SK-N-SH (cell line): ENCODE data around the gene P2RY10. TPM values are rescaled to one million over a fixed set of nuclear protein-coding genes. Genes with fewer than 3 reads are reported as not detected.

ENCODE experiments used
- CTCF ChIA-PET: fragments of 300-600, 350-600 bp; formaldehyde crosslinking; extraction: SDS; loops from one replicate; lab custom pipeline; 2021; lab: Yijun Ruan, JAX
- POLR2A ChIA-PET: fragments of 350-600 bp; sonication (Branson Sonifier 250); formaldehyde crosslinking; extraction: SDS; loops from one replicate; lab custom pipeline; 2020; ENCODE audit warnings: antibody characterized with exemption, inconsistent platforms; lab: Yijun Ruan, JAX
- DNase-seq: peaks from one replicate; pipeline ENCODE4 v3.0.0; 2012
- H2AFZ ChIP-seq: fragments of 200-600 bp; sonication (generic); 2 replicates; pipeline ENCODE4 v1.8.1; 2016; ENCODE audit warnings: antibody characterized with exemption, mild to moderate bottlenecking, low read depth
- H3F3A ChIP-seq: fragments of 200-600 bp; sonication (generic); replicated peaks from 2 replicates; pipeline ENCODE3; 2016; ENCODE audit warnings: antibody characterized with exemption, mild to moderate bottlenecking; ENCODE audit not compliant: insufficient read depth
- H3K27ac ChIP-seq, 2 experiments: fragments of 200-500 bp in 1 of 2; fragments of 200-600 bp in 1 of 2; sonication (Bioruptor generic) in 1 of 2; sonication (generic), shearing (Covaris generic) in 1 of 2; 2 replicates each; pipeline versions ENCODE4 v1.5.1 to v1.6.1; 2014 to 2016; ENCODE audit warnings: low read depth in 2 of 2, inconsistent platforms in 1 of 2, low read length in 1 of 2, mild to moderate bottlenecking in 1 of 2, mixed read lengths in 1 of 2
- H3K27me3 ChIP-seq: fragments of 200-600 bp; sonication (generic), shearing (Covaris generic); 2 replicates; pipeline ENCODE4 v1.6.1; 2016; ENCODE audit warnings: mixed run types; ENCODE audit not compliant: insufficient read depth
- H3K36me3 ChIP-seq, 2 experiments: fragments of 200-500 bp in 1 of 2; fragments of 200-600 bp in 1 of 2; sonication (Bioruptor generic) in 1 of 2; sonication (generic) in 1 of 2; replicated peaks in 1 of 2; 2 replicates each; pipeline versions ENCODE3 to v1.5.1; 2014 to 2016; ENCODE audit warnings: low read length in 1 of 2, mild to moderate bottlenecking in 1 of 2; ENCODE audit not compliant: insufficient read depth in 2 of 2, control insufficient read depth in 1 of 2
- H3K4me1 ChIP-seq, 2 experiments: fragments of 200-500 bp in 1 of 2; fragments of 200-600 bp in 1 of 2; sonication (Bioruptor generic) in 1 of 2; sonication (generic), shearing (Covaris generic) in 1 of 2; 2 replicates each; pipeline versions ENCODE4 v1.5.1 to v1.6.1; 2014 to 2016; ENCODE audit warnings: low read depth in 1 of 2, low read length in 1 of 2, mixed run types in 1 of 2; ENCODE audit not compliant: insufficient read depth in 2 of 2, control insufficient read depth in 1 of 2
- H3K4me2 ChIP-seq: fragments of 200-600 bp; sonication (generic), shearing (Covaris generic); 2 replicates; pipeline ENCODE4 v1.6.1; 2017; ENCODE audit warnings: mixed run types
- H3K4me3 ChIP-seq, 2 experiments: fragments of 200-500 bp in 1 of 2; fragments of 200-600 bp in 1 of 2; sonication (Bioruptor generic) in 1 of 2; sonication (generic), shearing (Covaris generic) in 1 of 2; 2 replicates each; pipeline versions ENCODE4 v1.5.1 to v1.8.1; 2014 to 2016; ENCODE audit warnings: low read depth in 2 of 2, inconsistent platforms in 1 of 2, low read length in 1 of 2, mild to moderate bottlenecking in 1 of 2, mixed read lengths in 1 of 2, moderate library complexity in 1 of 2
- H3K79me2 ChIP-seq: fragments of 200-600 bp; sonication (generic); 2 replicates; pipeline ENCODE4 v1.8.1; 2017; ENCODE audit warnings: mild to moderate bottlenecking; ENCODE audit not compliant: insufficient read depth
- H3K9ac ChIP-seq: fragments of 200-600 bp; sonication (generic); 2 replicates; pipeline ENCODE4 v1.6.1; 2017; ENCODE audit warnings: mixed run types
- H3K9me2 ChIP-seq: fragments of 200-600 bp; sonication (generic); 2 replicates; pipeline ENCODE4 v1.6.1; 2017; ENCODE audit warnings: mixed run types
- H3K9me3 ChIP-seq: fragments of 200-600 bp; sonication (generic); 2 replicates; pipeline ENCODE4 v1.6.1; 2017; ENCODE audit warnings: mixed run types, mild to moderate bottlenecking, moderate library complexity
- H4K20me1 ChIP-seq: fragments of 200-600 bp; sonication (generic); 2 replicates; pipeline ENCODE4 v1.6.1; 2017; ENCODE audit warnings: mild to moderate bottlenecking, mixed run types; ENCODE audit not compliant: insufficient read depth
- ELF1 ChIP-seq: IDR thresholded peaks from 2 replicates; pipeline ENCODE4 v1.4.0; 2012
- EP300 ChIP-seq, 2 experiments: IDR thresholded peaks; 2 replicates each; pipeline versions ENCODE4 v1.4.0 to v1.6.1; 2012; ENCODE audit warnings: borderline replicate concordance in 1 of 2, low read depth in 1 of 2, low read length in 1 of 2
- EZH2phosphoT487 ChIP-seq: fragments of 200-600 bp; sonication (generic); IDR thresholded peaks from 2 replicates; pipeline ENCODE4 v1.6.1; 2017; ENCODE audit warnings: low read depth, mixed run types, mild to moderate bottlenecking, antibody characterized with exemption, moderate library complexity, borderline replicate concordance
- FOSL2 ChIP-seq: IDR thresholded peaks from 2 replicates; pipeline ENCODE4 v1.4.0; 2012; ENCODE audit warnings: low read depth, mild to moderate bottlenecking, moderate library complexity, borderline replicate concordance
- FOXJ3 ChIP-seq: sonication (generic); formaldehyde crosslinking; IDR thresholded peaks from 2 replicates; pipeline ENCODE4 v1.5.1; 2020; ENCODE audit warnings: mild to moderate bottlenecking, missing genetic modification reagents
- FOXM1 ChIP-seq: IDR thresholded peaks from 2 replicates; pipeline ENCODE4 v1.4.0; 2012; ENCODE audit warnings: low read depth, mild to moderate bottlenecking
- GABPA ChIP-seq: IDR thresholded peaks from 2 replicates; pipeline ENCODE4 v1.4.0; 2012; ENCODE audit warnings: low read depth, mild to moderate bottlenecking
- JUND ChIP-seq: IDR thresholded peaks from 2 replicates; pipeline ENCODE4 v1.4.0; 2012
- MAX ChIP-seq: IDR thresholded peaks from 2 replicates; pipeline ENCODE4 v1.4.0; 2012; ENCODE audit warnings: low read depth
- MEF2A ChIP-seq: IDR thresholded peaks from 2 replicates; pipeline ENCODE4 v1.4.0; 2012; ENCODE audit warnings: low read depth, borderline replicate concordance
- MXI1 ChIP-seq: IDR thresholded peaks from 2 replicates; pipeline ENCODE4 v1.6.1; 2012; ENCODE audit warnings: mild to moderate bottlenecking, low read depth, low read length, improper control_type of control experiment
- NRF1 ChIP-seq: IDR thresholded peaks from 2 replicates; pipeline ENCODE4 v1.6.1; 2012; ENCODE audit warnings: low read depth, mild to moderate bottlenecking, low read length
- POLR2AphosphoS5 ChIP-seq: IDR thresholded peaks from 2 replicates; pipeline ENCODE4 v1.6.1; 2012; ENCODE audit warnings: low read depth, low read length
- RAD21 ChIP-seq: IDR thresholded peaks from 2 replicates; pipeline ENCODE4 v1.6.1; 2012; ENCODE audit warnings: mild to moderate bottlenecking, low read length
- REST ChIP-seq: IDR thresholded peaks from 2 replicates; pipeline ENCODE4 v1.6.1; 2012; ENCODE audit warnings: mild to moderate bottlenecking, low read depth, low read length, moderate library complexity
- RFX5 ChIP-seq: IDR thresholded peaks from 2 replicates; pipeline ENCODE4 v1.6.1; 2012; ENCODE audit warnings: mild to moderate bottlenecking, improper control_type of control experiment, low read length
- RXRA ChIP-seq: IDR thresholded peaks from 2 replicates; pipeline ENCODE4 v1.4.0; 2012; ENCODE audit warnings: low read depth, mild to moderate bottlenecking, borderline replicate concordance
- SIN3A ChIP-seq: IDR thresholded peaks from 2 replicates; pipeline ENCODE4 v1.6.1; 2012; ENCODE audit warnings: low read depth, mild to moderate bottlenecking, low read length, moderate library complexity, borderline replicate concordance
- SMC3 ChIP-seq: IDR thresholded peaks from 2 replicates; pipeline ENCODE4 v1.6.1; 2012; ENCODE audit warnings: low read depth, low read length, improper control_type of control experiment
- TCF12 ChIP-seq: IDR thresholded peaks from 2 replicates; pipeline ENCODE4 v1.4.0; 2012
- ZBTB33 ChIP-seq: IDR thresholded peaks from 2 replicates; pipeline ENCODE4 v1.4.0; 2012; ENCODE audit warnings: low read depth, borderline replicate concordance
- WGBS: methylation state at CpG from one replicate; pipeline ENCODE4 v1.1.6; 2017; ENCODE audit warnings: low lambda C conversion rate; 5-methylcytosine and 5-hydroxymethylcytosine counted together
- polyA plus RNA-seq, 3 experiments: library from polyadenylated mRNA; depleted of rRNA; stranded (reverse); fragments of >200 nt; gene quantifications; 2 replicates each; pipeline ENCODE4 v1.2.3, GENCODE V29; 2012

The P2RY10 gene
- polyA plus RNA-seq, 1 of the 3 experiments (the other 2 are of a cell fraction): not detected

GRCh38 chrX:78979789-78980464 lies 34.7 kb downstream of the P2RY10 start (continued):
- no peak for TF ChIP-seq ZBTB33
- TF ChIP-seq, all 33 proteins: peak for 0

- Histone ChIP-seq H3K4me2 (no peak overlapping the region), H3K9me2 (no peaks in the 10 kb centered on the region), H2AFZ (no peak overlapping the region), H3K27me3 (no peaks in the 10 kb centered on the region), H3F3A (no peaks in the 10 kb centered on the region), H3K79me2 (no peaks in the 10 kb centered on the region), H3K4me3 (no peak overlapping the region), H3K9me3 (no peaks in the 10 kb centered on the region), H3K9ac (no peak overlapping the region), H3K36me3 (no peaks in the 10 kb centered on the region), H4K20me1 (no peaks in the 10 kb centered on the region), H3K27ac (no peak overlapping the region), H3K4me1 (no peaks in the 10 kb centered on the region)
- POLR2A ChIA-PET: no interaction called here
- CTCF ChIA-PET: no interaction called here
- no peak for DNase-seq
- WGBS: 0% methylated on average over 1 of the region's 1 CpG
- TF ChIP-seq TCF12: no peak
- no peak for TF ChIP-seq SMC3
- TF ChIP-seq FOSL2: no peak
Observed at GRCh38 chrX:78989349-78989748, 44.2 kb downstream of the P2RY10 start.

- Histone ChIP-seq H4K20me1 (no peaks in the 10 kb centered on the region), H3K27ac (no peak overlapping the region), H3K9ac (no peak overlapping the region), H3K4me3 (no peak overlapping the region), H3K9me3 (no peaks in the 10 kb centered on the region), H3K4me2 (no peak overlapping the region), H2AFZ (no peak overlapping the region), H3K9me2 (no peaks in the 10 kb centered on the region), H3K4me1 (no peaks in the 10 kb centered on the region), H3K27me3 (no peaks in the 10 kb centered on the region), H3K79me2 (no peaks in the 10 kb centered on the region), H3K36me3 (no peaks in the 10 kb centered on the region), H3F3A (no peaks in the 10 kb centered on the region)
- POLR2A ChIA-PET: no interaction called here
- CTCF ChIA-PET: no interaction called here
- no peak for DNase-seq
- TF ChIP-seq FOXJ3 (no peak), NRF1 (no peak), SIN3A (no peak), RAD21 (no peak), ELF1 (no peak), MXI1 (no peak), EZH2phosphoT487 (no peak), SMC3 (no peak), GABPA (no peak), RXRA (no peak), FOSL2 (no peak), JUND (no peak), MAX (no peak), MEF2A (no peak), EP300 (IDR thresholded peaks at IDR 0.05; ENCODE audit: borderline replicate concordance in 1 of 2, low read depth in 1 of 2, low read length in 1 of 2) (no peak), POLR2AphosphoS5 (no peak), REST (no peak), RFX5 (no peak), FOXM1 (no peak)
- WGBS: 5% methylated on average over 5 of the region's 5 CpGs
Observed at GRCh38 chrX:78997870-78998558, 52.8 kb downstream of the P2RY10 start.
